GM12878 (cell line): ENCODE data around the gene IL4I1. TPM values are rescaled to one million over a fixed set of nuclear protein-coding genes. Genes with fewer than 3 reads are reported as not detected.

Experiments
- BACH1 ChIP-seq: fragments of 450-650 bp; IDR thresholded peaks from 2 replicates; pipeline ENCODE4 v1.6.1; 2017; ENCODE audit warnings: mild to moderate bottlenecking, borderline replicate concordance
- BHLHE40 ChIP-seq, 2 experiments: fragments of 450-650 bp in 1 of 2; IDR thresholded peaks; 2 replicates each; pipeline ENCODE4 v1.6.1; 2011 to 2017; ENCODE audit warnings: low read depth in 2 of 2, borderline replicate concordance in 1 of 2, improper control_type of control experiment in 1 of 2, low read length in 1 of 2, mild to moderate bottlenecking in 1 of 2
- BMI1 ChIP-seq: fragments of 450-650 bp; IDR thresholded peaks from 2 replicates; pipeline ENCODE4 v1.6.1; 2016; ENCODE audit warnings: mild to moderate bottlenecking, moderate library complexity, borderline replicate concordance
- EP300 ChIP-seq, 2 experiments: fragments of 150-350 bp in 1 of 2; IDR thresholded peaks; 2 replicates each; pipeline ENCODE4 v1.6.1; 2011 to 2012; ENCODE audit warnings: low read depth in 2 of 2, low read length in 2 of 2, borderline replicate concordance in 1 of 2, improper control_type of control experiment in 1 of 2, inconsistent platforms in 1 of 2; ENCODE audit not compliant: control insufficient read depth in 1 of 2
- ETV6 ChIP-seq, 2 experiments: fragments of 450-650 bp in 1 of 2; IDR thresholded peaks in 1 of 2; conservative IDR thresholded peaks in 1 of 2; 2 replicates each; pipeline ENCODE4 v1.6.1; 2014; ENCODE audit warnings: antibody characterized with exemption in 1 of 2, borderline replicate concordance in 1 of 2, low read depth in 1 of 2, mild to moderate bottlenecking in 1 of 2, moderate library complexity in 1 of 2
- HDAC6 ChIP-seq: fragments of 200-600 bp; sonication (generic); IDR thresholded peaks from one replicate; pipeline ENCODE4 v1.8.0; 2017; ENCODE audit warnings: antibody characterized with exemption; ENCODE audit not compliant: unreplicated experiment
- KDM1A ChIP-seq: fragments of 200-600 bp; sonication (generic); IDR thresholded peaks from 2 replicates; pipeline ENCODE4 v1.6.1; 2016; ENCODE audit warnings: borderline replicate concordance
- RB1 ChIP-seq: fragments of 450-650 bp; formaldehyde crosslinking; IDR thresholded peaks from 2 replicates; pipeline ENCODE4 v1.6.1; 2017; ENCODE audit warnings: mild to moderate bottlenecking, borderline replicate concordance
- SMAD5 ChIP-seq: IDR thresholded peaks from 2 replicates; pipeline ENCODE4 v1.6.1; 2016; ENCODE audit warnings: antibody characterized with exemption, low read depth
- SMC3 ChIP-seq: IDR thresholded peaks from 2 replicates; pipeline ENCODE4 v1.6.1; 2011; ENCODE audit warnings: low read length, improper control_type of control experiment, borderline replicate concordance
- STAT3 ChIP-seq: IDR thresholded peaks from 2 replicates; pipeline ENCODE4 v1.6.1; 2011; ENCODE audit warnings: low read depth, low read length, improper control_type of control experiment
- SUPT20H ChIP-seq: IDR thresholded peaks from 2 replicates; pipeline ENCODE4 v1.6.1; 2011; ENCODE audit warnings: low read depth, mild to moderate bottlenecking, low read length, moderate library complexity, borderline replicate concordance; ENCODE audit not compliant: control insufficient read depth
- ZNF24 ChIP-seq: fragments of 450-650 bp; IDR thresholded peaks from 2 replicates; pipeline ENCODE4 v1.6.1; 2017; ENCODE audit warnings: antibody characterized with exemption, mild to moderate bottlenecking
- polyA plus RNA-seq, 11 experiments: library from polyadenylated mRNA; depleted of rRNA in 4 of 11; unstranded in 6 of 11; stranded (reverse) in 5 of 11; fragments of >200 nt; fragmentation: Nextera tagmentation in 4 of 11; fragmentation: Illumina TruSeq in 1 of 11; extraction: Ambion mirVana in 4 of 11; extraction: Trizol in 1 of 11; gene quantifications; 1 replicate in 1 of 11; 2 replicates in 10 of 11; pipeline versions ENCODE4 v1.2.1 to v1.2.3, GENCODE V29; 2011 to 2016; ENCODE audit warnings: inconsistent platforms in 2 of 11, missing spikeins in 2 of 11, low read depth in 1 of 11
- total RNA-seq, 4 experiments: library from RNA; depleted of rRNA in 3 of 4; stranded (reverse); fragments of >200 nt in 3 of 4; fragmentation: Illumina TruSeq in 1 of 4; extraction: Trizol in 1 of 4; gene quantifications; 2 replicates each; pipeline versions ENCODE4 v1.2.1 to v1.2.3, GENCODE V29; 2013 to 2021
- TF ChIP-seq, protein P1 (sequence below): IDR thresholded peaks from 2 replicates; pipeline ENCODE4 v1.6.1; 2011; ENCODE audit warnings: borderline replicate concordance, low read depth, mild to moderate bottlenecking, moderate library complexity, low read length; ENCODE audit not compliant: insufficient read depth, poor library complexity, severe bottlenecking
- TF ChIP-seq, protein P2 (sequence below): fragments of 450-650 bp; formaldehyde crosslinking; IDR thresholded peaks from 2 replicates; pipeline ENCODE4 v1.4.0; 2020; ENCODE audit warnings: mild to moderate bottlenecking, moderate library complexity
- TF ChIP-seq, protein P3 (sequence below): fragments of 150-350 bp; IDR thresholded peaks from 2 replicates; pipeline ENCODE4 v1.6.1; 2016; ENCODE audit warnings: low read depth, low read length
- TF ChIP-seq, protein P4 (sequence below): fragments of 450-650 bp; IDR thresholded peaks from 2 replicates; pipeline ENCODE4 v1.6.1; 2017; ENCODE audit warnings: low read depth, mild to moderate bottlenecking, moderate library complexity

IL4I1 gene
- total and polyA plus RNA-seq, 10 of the 15 experiments (the other 5 are each of a cell fraction or from before 2014, with no cell fraction given) = 0.62 to 83.8 (median 42.8) TPM

DNA sequence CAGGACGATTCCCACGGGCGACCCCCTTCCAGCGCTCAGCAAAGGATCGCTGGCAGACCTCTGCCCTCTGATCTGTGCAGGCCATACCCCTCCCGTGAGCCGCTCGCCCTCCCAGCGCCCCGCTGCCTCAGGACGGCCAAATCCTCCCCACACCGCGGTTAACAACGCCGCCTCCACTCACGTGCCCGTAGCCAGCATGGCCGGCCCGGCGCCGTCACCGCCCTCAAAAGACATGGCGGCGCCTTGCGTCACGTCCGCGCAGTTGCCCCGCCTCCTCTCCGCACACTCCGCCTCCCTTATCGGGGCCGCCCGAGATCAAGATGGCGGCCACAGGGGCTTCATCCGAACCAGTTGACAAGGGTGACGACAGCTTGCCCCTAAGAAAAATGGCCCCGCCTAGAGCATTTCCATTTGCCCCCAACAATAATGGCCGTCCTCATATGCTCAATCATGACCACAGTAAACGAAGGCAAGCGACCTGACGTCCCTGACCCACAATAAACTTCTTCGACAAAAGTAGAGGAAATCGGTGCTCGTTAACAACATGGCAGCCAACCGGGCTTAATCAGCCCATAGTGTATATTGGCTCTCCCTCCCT is 20.2 kb downstream of the IL4I1 start (continued):
- TF ChIP-seq, protein P1, sequence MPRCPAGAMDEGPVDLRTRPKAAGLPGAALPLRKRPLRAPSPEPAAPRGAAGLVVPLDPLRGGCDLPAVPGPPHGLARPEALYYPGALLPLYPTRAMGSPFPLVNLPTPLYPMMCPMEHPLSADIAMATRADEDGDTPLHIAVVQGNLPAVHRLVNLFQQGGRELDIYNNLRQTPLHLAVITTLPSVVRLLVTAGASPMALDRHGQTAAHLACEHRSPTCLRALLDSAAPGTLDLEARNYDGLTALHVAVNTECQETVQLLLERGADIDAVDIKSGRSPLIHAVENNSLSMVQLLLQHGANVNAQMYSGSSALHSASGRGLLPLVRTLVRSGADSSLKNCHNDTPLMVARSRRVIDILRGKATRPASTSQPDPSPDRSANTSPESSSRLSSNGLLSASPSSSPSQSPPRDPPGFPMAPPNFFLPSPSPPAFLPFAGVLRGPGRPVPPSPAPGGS = no peak
- TF ChIP-seq RB1 (no peak), SMC3 (0 out of 2 replicates have a peak, but pooled peaks have one; percentile 11), STAT3 (no peak), BACH1 (peak; percentile 35), EP300 (IDR thresholded peaks at IDR 0.05; ENCODE audit: borderline replicate concordance in 1 of 2, control insufficient read depth in 1 of 2, low read depth in 2 of 2, low read length in 2 of 2) (no peak), HDAC6 (no peak), SMAD5 (no peak), BMI1 (no peak), ETV6 (conservative IDR thresholded peaks at IDR 0.05 in 1 of 2, IDR thresholded peaks at IDR 0.05 in 1 of 2; ENCODE audit: borderline replicate concordance in 1 of 2, low read depth in 1 of 2) (no peak), KDM1A (no peak), SUPT20H (no peak), ZNF24 (no peak), BHLHE40 (IDR thresholded peaks at IDR 0.05; ENCODE audit: borderline replicate concordance in 1 of 2, low read depth in 2 of 2, low read length in 1 of 2) (peak; percentile 88 to 97)
- TF ChIP-seq, protein P2, sequence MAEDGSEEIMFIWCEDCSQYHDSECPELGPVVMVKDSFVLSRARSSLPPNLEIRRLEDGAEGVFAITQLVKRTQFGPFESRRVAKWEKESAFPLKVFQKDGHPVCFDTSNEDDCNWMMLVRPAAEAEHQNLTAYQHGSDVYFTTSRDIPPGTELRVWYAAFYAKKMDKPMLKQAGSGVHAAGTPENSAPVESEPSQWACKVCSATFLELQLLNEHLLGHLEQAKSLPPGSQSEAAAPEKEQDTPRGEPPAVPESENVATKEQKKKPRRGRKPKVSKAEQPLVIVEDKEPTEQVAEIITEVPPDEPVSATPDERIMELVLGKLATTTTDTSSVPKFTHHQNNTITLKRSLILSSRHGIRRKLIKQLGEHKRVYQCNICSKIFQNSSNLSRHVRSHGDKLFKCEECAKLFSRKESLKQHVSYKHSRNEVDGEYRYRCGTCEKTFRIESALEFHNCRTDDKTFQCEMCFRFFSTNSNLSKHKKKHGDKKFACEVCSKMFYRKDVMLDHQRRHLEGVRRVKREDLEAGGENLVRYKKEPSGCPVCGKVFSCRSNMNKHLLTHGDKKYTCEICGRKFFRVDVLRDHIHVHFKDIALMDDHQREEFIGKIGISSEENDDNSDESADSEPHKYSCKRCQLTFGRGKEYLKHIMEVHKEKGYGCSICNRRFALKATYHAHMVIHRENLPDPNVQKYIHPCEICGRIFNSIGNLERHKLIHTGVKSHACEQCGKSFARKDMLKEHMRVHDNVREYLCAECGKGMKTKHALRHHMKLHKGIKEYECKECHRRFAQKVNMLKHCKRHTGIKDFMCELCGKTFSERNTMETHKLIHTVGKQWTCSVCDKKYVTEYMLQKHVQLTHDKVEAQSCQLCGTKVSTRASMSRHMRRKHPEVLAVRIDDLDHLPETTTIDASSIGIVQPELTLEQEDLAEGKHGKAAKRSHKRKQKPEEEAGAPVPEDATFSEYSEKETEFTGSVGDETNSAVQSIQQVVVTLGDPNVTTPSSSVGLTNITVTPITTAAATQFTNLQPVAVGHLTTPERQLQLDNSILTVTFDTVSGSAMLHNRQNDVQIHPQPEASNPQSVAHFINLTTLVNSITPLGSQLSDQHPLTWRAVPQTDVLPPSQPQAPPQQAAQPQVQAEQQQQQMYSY (CRISPR knock-in tag) = no peak
- TF ChIP-seq, protein P3, sequence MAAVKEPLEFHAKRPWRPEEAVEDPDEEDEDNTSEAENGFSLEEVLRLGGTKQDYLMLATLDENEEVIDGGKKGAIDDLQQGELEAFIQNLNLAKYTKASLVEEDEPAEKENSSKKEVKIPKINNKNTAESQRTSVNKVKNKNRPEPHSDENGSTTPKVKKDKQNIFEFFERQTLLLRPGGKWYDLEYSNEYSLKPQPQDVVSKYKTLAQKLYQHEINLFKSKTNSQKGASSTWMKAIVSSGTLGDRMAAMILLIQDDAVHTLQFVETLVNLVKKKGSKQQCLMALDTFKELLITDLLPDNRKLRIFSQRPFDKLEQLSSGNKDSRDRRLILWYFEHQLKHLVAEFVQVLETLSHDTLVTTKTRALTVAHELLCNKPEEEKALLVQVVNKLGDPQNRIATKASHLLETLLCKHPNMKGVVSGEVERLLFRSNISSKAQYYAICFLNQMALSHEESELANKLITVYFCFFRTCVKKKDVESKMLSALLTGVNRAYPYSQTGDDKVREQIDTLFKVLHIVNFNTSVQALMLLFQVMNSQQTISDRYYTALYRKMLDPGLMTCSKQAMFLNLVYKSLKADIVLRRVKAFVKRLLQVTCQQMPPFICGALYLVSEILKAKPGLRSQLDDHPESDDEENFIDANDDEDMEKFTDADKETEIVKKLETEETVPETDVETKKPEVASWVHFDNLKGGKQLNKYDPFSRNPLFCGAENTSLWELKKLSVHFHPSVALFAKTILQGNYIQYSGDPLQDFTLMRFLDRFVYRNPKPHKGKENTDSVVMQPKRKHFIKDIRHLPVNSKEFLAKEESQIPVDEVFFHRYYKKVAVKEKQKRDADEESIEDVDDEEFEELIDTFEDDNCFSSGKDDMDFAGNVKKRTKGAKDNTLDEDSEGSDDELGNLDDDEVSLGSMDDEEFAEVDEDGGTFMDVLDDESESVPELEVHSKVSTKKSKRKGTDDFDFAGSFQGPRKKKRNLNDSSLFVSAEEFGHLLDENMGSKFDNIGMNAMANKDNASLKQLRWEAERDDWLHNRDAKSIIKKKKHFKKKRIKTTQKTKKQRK = no peak
- TF ChIP-seq, protein P4, sequence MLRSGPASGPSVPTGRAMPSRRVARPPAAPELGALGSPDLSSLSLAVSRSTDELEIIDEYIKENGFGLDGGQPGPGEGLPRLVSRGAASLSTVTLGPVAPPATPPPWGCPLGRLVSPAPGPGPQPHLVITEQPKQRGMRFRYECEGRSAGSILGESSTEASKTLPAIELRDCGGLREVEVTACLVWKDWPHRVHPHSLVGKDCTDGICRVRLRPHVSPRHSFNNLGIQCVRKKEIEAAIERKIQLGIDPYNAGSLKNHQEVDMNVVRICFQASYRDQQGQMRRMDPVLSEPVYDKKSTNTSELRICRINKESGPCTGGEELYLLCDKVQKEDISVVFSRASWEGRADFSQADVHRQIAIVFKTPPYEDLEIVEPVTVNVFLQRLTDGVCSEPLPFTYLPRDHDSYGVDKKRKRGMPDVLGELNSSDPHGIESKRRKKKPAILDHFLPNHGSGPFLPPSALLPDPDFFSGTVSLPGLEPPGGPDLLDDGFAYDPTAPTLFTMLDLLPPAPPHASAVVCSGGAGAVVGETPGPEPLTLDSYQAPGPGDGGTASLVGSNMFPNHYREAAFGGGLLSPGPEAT = peak; percentile 81
